Astrocyte (in vitro differentiated cells and primary cell): Measurements from ENCODE around the gene ZMIZ1. TPM values are rescaled to one million over a fixed set of nuclear protein-coding genes. Genes with fewer than 3 reads are reported as not detected.

Source experiments
- DNase-seq: peaks from one replicate; pipeline ENCODE4 v3.0.0-alpha.2; 2010; ENCODE audit warnings: low read depth
- FAIRE-seq: peaks from 2 replicates; lab custom pipeline; 2011; peaks lifted over from hg19 to GRCh38; lab: Jason Lieb, UNC
- H2AFZ ChIP-seq: 2 replicates; pipeline ENCODE4 v1.6.0; 2012; ENCODE audit warnings: low read depth, low read length, inconsistent platforms
- H3K27ac ChIP-seq: 2 replicates; pipeline ENCODE4 v1.5.1; 2011; ENCODE audit warnings: low read depth, low read length, inconsistent platforms
- H3K27me3 ChIP-seq: 2 replicates; pipeline ENCODE4 v1.6.0; 2011; ENCODE audit warnings: low read length, inconsistent platforms; ENCODE audit not compliant: insufficient read depth
- H3K36me3 ChIP-seq: 2 replicates; pipeline ENCODE4 v1.5.1; 2011; ENCODE audit warnings: low read length, inconsistent platforms; ENCODE audit not compliant: insufficient read depth
- H3K4me1 ChIP-seq: 2 replicates; pipeline ENCODE4 v1.5.1; 2011; ENCODE audit warnings: low read length, inconsistent platforms; ENCODE audit not compliant: insufficient read depth
- H3K4me2 ChIP-seq: 2 replicates; pipeline ENCODE4 v1.6.0; 2012; ENCODE audit warnings: low read length, inconsistent platforms
- H3K4me3 ChIP-seq: 2 replicates; pipeline ENCODE4 v1.5.1; 2011; ENCODE audit warnings: low read depth, mild to moderate bottlenecking, low read length, inconsistent platforms; ENCODE audit not compliant: insufficient read depth
- H3K79me2 ChIP-seq: 2 replicates; pipeline ENCODE4 v1.6.0; 2012; ENCODE audit warnings: mild to moderate bottlenecking, low read length, inconsistent platforms; ENCODE audit not compliant: insufficient read depth
- H3K9ac ChIP-seq: 2 replicates; pipeline ENCODE4 v1.6.0; 2012; ENCODE audit warnings: mild to moderate bottlenecking, low read length, inconsistent platforms
- H3K9me3 ChIP-seq: 2 replicates; pipeline ENCODE4 v1.5.1; 2012; ENCODE audit warnings: low read depth, mild to moderate bottlenecking, low read length, inconsistent platforms; ENCODE audit not compliant: insufficient read depth
- H4K20me1 ChIP-seq: 2 replicates; pipeline ENCODE4 v1.6.0; 2012; ENCODE audit warnings: low read length, inconsistent platforms; ENCODE audit not compliant: insufficient read depth
- H3K27ac Mint-ChIP-seq: one replicate; pipeline ENCODE4 v1.8.0; 2021; ENCODE audit warnings: mild to moderate bottlenecking, mixed read lengths; ENCODE audit not compliant: unreplicated experiment
- H3K27me3 Mint-ChIP-seq: one replicate; pipeline ENCODE4 v1.8.0; 2021; ENCODE audit warnings: low read depth, mixed read lengths; ENCODE audit not compliant: unreplicated experiment
- H3K36me3 Mint-ChIP-seq: one replicate; pipeline ENCODE4 v1.8.0; 2021; ENCODE audit warnings: low read depth, mixed read lengths; ENCODE audit not compliant: unreplicated experiment
- H3K4me1 Mint-ChIP-seq: one replicate; pipeline ENCODE4 v1.8.0; 2021; ENCODE audit warnings: low read depth, mixed read lengths; ENCODE audit not compliant: unreplicated experiment
- H3K4me3 Mint-ChIP-seq: one replicate; pipeline ENCODE4 v1.8.0; 2021; ENCODE audit warnings: mild to moderate bottlenecking, moderate library complexity, mixed read lengths; ENCODE audit not compliant: unreplicated experiment
- H3K9me3 Mint-ChIP-seq: one replicate; pipeline ENCODE4 v1.8.0; 2021; ENCODE audit warnings: mild to moderate bottlenecking, mixed read lengths; ENCODE audit not compliant: unreplicated experiment
- EZH2 ChIP-seq: IDR thresholded peaks from 2 replicates; pipeline ENCODE4 v1.6.1; 2012; ENCODE audit warnings: mild to moderate bottlenecking, low read length, inconsistent platforms; ENCODE audit not compliant: insufficient read depth
- total RNA-seq: library from RNA; stranded (reverse); gene quantifications from 2 replicates; pipeline ENCODE4 v1.2.1, GENCODE V29; 2021
- TF ChIP-seq, protein P1 (sequence below): IDR thresholded peaks from 2 replicates; pipeline ENCODE4 v1.5.1; 2011; ENCODE audit warnings: low read depth, mild to moderate bottlenecking, inconsistent platforms, low read length, moderate library complexity; ENCODE audit not compliant: insufficient read depth

The ZMIZ1 gene
- total RNA-seq, 1 donor from 2014 or later = 45.5 TPM

DNA sequence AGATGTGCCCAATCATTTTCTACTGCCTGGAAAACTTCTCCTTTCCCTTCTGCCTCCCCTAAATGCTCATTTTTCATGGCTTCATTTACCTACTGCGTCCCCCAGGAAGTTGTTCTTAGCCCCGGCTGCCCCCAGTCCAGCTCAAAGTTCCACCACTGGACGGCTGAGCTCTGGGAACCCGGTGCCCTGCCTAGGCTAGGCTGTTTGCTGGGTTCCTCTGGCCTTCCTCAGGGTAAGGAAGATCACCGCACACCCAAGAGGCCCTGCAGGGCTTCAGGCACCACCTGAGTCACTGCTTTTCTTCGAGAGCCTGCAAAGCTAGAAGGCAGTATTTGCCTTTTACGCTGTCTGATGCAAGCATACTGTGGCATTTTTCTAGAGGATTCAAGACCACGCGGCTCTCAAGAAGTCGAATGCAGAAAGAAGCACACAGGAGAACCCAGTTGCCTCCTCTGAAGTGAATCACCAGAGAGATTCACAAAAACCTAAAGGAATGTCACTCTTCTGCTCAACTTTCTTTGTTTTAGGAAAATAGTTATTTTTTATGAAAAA lies 46.7 kb upstream of the ZMIZ1 start:
- Histone ChIP-seq H3K36me3 (no peaks in the 10 kb centered on the region), H3K4me3 (no peak overlapping the region), H3K9me3 (no peaks in the 10 kb centered on the region), H3K79me2 (no peaks in the 10 kb centered on the region), H3K4me2 (no peak overlapping the region), H2AFZ (no peak overlapping the region), H3K4me1 (no peaks in the 10 kb centered on the region), H3K9ac (no peak overlapping the region), H4K20me1 (no peaks in the 10 kb centered on the region), H3K27me3 (no peaks in the 10 kb centered on the region), H3K27ac (no peak overlapping the region)
- peaks cover 28% of the 10 kb centered on the region for H3K27me3 Mint-ChIP-seq
- H3K36me3 Mint-ChIP-seq = peaks cover 2% of the 10 kb centered on the region
- TF ChIP-seq EZH2 = no peak
- TF ChIP-seq, protein P1, sequence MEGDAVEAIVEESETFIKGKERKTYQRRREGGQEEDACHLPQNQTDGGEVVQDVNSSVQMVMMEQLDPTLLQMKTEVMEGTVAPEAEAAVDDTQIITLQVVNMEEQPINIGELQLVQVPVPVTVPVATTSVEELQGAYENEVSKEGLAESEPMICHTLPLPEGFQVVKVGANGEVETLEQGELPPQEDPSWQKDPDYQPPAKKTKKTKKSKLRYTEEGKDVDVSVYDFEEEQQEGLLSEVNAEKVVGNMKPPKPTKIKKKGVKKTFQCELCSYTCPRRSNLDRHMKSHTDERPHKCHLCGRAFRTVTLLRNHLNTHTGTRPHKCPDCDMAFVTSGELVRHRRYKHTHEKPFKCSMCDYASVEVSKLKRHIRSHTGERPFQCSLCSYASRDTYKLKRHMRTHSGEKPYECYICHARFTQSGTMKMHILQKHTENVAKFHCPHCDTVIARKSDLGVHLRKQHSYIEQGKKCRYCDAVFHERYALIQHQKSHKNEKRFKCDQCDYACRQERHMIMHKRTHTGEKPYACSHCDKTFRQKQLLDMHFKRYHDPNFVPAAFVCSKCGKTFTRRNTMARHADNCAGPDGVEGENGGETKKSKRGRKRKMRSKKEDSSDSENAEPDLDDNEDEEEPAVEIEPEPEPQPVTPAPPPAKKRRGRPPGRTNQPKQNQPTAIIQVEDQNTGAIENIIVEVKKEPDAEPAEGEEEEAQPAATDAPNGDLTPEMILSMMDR = no peak
- H3K4me3 Mint-ChIP-seq = no peak overlapping the region
- no peak overlapping the region for H3K27ac Mint-ChIP-seq
- H3K9me3 Mint-ChIP-seq = peaks cover 6% of the 10 kb centered on the region
- FAIRE-seq (no peak), DNase-seq (no peak)
- peaks cover 6% of the 10 kb centered on the region for H3K4me1 Mint-ChIP-seq

GRCh38 chr10:79022565-79023230 lies 46.1 kb upstream of the ZMIZ1 start:
- Mint-ChIP-seq H3K27ac (no peak overlapping the region), H3K9me3 (peaks cover 4% of the 10 kb centered on the region), H3K4me3 (no peak overlapping the region), H3K4me1 (peaks cover 6% of the 10 kb centered on the region), H3K36me3 (peaks cover 2% of the 10 kb centered on the region), H3K27me3 (peaks cover 29% of the 10 kb centered on the region)
- H4K20me1 ChIP-seq = no peaks in the 10 kb centered on the region
- no peaks in the 10 kb centered on the region for H3K79me2 ChIP-seq
- no peak for TF ChIP-seq EZH2
- TF ChIP-seq, protein P1 = no peak
- no peak overlapping the region for H3K9ac ChIP-seq
- no peak for FAIRE-seq
- H3K36me3 ChIP-seq = no peaks in the 10 kb centered on the region
- peak overlapping the region; percentile 67 for H3K4me2 ChIP-seq
- H3K4me1 ChIP-seq = no peaks in the 10 kb centered on the region
- peak; percentile 54 for DNase-seq
- H3K27me3 ChIP-seq = no peaks in the 10 kb centered on the region
- peak overlapping the region; percentile 50 for H2AFZ ChIP-seq
- no peak overlapping the region for H3K27ac ChIP-seq
- H3K4me3 ChIP-seq = no peak overlapping the region
- no peaks in the 10 kb centered on the region for H3K9me3 ChIP-seq
